Measurements from ENCODE around the gene TRIP13.
A peak's percentile ranks its signal among the peaks of the same experiment; 100 is the strongest.
"Not testable (repeated sequence)": the region's sequence is repeated elsewhere in the genome, so short reads cannot be mapped to it uniquely, and the experiment has no call there.

TRIP13 gene

DNA sequence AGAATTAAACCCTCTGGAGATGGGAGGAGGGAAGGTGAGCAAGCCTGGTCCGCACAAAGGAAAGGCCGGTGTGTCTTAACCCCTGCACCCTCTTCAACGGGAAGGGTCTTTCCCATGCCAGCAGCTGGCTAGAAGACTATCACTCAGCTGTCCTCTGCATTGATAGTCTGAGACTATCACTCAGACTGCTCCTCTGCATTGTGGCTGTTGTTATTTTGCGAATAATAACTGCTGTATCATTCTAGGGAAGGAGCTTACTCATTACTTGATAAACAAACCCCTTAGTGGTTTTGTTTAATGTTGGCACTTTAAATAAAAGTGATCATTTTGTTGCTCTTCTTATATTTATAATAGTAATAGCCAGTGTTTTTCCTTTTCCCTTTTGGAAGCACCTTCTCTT lies 8.1 kb downstream of the TRIP13 start:
- DNase-seq = no peak

DNA sequence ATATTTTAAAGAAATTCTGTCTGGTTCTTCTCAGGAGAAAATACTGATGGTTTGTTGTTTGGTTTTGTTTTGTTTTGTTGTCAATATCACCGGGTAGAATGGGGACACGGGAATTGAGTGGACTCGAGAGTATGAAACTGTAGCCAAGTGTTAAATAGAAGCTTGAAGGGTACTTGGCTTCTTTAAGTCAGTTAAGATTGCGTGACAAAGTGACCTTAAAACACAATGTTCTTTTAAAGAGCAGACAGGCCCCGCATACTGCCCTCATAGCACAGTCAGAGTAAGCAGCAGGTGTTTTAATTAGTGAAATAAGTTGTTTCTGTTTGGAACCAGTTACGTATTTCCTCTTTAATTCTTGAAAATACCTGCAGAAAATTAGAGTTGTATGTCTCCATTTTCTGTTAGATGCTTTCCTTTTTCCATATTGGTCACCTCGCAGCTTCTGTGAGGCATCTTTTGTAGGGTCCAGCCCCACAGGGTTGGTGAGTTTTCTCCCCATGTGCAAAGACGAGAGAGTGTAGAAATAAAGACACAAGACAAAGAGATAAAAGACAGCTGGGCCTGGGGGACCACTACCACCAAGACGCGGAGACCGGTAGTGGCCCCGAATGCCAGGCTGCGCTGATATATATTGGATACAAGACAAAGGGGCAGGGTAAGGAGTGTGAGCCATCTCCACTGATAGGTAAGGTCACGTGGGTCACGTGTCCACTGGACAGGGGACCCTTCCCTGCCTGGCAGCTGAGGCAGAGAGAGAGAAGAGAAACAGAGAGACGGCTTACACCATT lies 9.6 kb downstream of the TRIP13 start:
- DNase-seq = no peak

DNA sequence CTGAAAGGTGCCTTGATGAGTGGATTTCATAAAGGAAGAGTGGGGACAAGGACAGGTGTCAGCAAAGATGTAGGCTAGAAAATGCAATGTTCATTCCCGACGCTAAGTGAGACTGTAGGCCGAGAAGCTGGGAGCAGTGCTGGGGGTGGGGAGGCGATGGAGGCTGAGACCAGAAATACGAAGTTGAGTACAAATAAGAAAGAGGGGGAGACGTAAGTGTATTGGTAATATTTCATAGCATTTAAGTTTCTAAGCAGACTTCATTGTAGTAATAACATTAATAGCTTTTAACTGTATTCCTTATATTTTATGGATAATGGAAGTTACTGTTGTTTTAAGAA lies 11.0 kb downstream of the TRIP13 start:
- DNase-seq = no peak

DNA sequence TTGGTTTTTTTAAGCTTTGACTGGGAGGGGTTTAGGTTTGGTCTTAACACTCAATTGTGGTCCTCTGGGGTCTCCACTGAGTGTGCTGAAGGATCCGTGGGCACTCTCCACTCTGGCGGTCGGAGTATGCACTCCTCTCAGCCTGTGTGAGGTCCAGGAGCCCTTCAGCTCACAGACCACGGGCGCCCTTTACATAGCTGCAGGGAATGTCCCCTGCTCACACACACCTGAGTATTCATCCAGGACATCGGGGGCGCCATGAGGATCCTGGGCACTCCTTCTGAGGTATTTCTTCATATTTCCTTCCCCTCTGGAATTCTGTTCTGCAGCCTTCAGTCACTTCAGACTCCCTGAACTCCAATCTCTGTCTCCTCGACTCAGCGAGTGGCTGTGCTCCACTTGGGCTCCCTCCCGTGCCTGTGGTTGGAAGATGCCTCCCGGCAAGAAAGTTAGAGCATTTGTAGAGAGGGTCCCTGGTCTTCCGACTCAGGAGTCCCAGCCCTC lies 12.5 kb downstream of the TRIP13 start:
- no peak for DNase-seq

DNA sequence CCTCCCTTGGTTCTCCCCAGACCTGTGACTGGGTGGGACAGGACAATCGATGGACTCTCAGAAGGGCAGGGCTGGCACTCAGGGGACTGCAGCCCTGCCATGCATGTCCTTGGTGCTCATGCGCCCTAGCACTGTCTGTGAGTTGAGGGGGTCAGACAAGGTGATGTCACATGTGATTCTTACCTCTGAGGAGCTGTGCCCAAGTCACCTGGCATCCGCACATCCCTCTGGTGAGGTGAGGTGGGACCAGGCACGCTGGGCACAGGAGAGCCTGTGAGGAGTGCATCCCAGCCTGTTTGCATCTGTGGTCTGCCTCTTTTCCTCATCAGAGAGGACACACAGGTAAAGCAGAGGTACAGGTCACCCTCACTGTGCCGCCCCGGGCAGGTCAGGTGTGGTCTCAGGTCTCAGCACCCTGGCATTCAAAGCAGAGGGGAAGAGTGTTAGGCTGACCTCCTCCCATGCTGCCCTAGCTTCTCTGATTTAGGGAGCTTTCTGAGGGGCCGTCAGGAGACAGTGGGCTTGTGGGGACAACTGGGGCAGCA lies 14.8 kb downstream of the TRIP13 start:
- DNase-seq = no peak

DNA sequence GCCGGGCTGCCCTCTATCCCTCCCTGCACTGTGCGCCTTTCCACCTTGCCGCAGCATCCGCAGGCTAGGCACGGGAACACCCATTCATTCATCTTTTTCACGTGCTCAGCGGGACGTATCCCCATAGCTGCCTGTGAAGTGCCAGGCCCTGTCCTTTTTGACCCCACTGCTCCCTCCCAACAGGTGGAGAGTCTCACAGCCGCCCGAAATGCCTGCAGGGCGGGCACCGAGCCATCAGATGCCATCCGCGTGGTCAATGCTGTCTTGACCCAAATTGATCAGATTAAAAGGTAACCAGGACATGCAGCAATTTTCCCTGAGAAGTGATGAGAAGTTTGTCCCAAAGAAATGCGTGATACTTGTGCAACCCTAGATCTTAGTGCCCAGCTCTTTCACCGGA lies 15.5 kb downstream of the TRIP13 start:
- DNase-seq = no peak

DNA sequence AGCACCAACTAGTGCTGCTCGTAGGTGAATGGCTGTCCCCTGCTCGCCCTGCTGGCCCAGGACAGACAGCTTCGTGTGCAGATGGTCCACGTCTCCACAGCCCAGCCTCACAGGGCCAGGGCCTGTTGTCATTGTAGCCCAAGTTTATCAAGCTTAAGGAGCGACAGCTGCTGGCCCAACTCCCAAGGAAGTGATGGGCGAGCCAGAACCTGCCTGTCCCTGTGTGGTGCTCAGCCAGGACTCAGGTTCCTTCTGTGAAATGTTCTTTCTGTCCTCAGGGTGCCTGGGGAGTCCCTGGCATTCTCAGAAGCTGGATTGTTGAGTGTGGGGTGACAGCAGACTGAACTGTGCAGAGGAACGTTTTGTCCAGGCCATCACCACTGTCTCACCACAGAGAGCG lies 16.4 kb downstream of the TRIP13 start:
- no peak for DNase-seq

DNA sequence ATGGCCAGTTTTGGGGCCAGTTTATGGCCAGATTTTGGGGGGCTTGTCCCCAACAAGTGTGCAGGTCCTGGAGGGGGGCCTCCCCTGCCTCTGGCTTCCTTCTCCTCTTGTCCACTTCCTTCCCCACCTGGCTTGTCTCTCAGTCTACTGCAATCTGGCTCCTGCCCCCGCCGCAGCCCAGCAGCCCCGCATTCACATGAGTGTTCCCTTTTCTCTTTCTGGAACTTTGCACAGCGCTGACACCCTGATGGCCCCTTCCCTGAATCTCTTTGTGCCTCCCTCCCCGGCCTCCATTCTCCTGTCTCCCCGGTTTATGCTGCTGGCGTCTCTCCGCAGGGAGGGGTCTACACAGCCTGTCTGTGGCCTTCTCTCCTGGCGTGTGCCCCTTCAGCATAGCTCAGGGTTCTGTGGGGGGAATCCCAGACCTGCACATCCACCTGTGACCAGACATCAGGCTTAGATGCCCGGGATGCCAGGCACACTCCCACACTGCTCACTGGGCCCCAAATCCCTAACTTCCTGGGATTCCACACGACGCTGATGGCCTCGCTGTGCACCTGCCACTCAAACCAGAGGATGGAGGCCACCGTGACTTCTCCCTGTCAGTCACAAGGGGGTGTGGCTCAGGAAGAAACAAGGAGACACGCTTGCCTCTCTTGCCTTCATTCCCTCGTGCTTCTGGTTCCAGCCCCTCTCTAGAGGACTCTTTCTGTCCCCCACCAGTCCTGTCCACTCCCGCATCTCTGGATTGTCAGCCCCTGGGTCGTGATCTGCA lies 17.5 kb downstream of the TRIP13 start:
- DNase-seq = no peak

DNA sequence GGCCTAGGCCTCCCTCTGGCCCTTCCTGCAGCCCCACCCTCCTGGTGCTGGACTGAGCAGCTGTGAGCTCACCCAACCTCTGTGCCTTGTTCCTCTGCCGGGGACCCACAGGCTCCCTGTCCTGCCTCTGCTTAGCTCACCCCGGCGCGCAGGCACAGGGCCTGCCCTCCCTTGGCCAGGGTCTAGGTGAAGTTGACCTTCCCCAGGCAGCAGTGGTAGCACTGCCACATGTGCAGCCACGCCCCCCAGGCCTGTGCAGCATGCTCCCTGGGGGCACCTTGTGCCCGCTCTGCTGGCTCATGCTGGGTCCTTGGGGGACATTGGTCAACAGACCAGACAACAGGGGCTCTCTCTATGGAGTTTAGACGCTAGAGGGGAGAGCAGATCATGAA lies 18.1 kb downstream of the TRIP13 start:
- DNase-seq = no peak

DNA sequence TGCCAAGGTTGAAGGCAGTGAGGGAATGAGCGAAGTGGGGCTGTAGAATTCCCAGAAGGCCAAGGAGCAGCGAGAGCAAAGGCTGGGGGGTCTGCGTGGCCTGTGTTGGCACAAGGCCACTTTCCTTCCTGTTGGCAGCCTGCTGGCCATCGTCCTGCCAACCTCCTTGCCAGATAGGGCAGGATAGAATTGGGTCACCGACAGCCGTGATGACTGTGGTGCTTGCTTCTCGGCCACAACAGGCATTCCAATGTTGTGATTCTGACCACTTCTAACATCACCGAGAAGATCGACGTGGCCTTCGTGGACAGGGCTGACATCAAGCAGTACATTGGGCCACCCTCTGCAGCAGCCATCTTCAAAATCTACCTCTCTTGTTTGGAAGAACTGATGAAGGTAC lies 18.9 kb downstream of the TRIP13 start:
- DNase-seq = no peak

DNA sequence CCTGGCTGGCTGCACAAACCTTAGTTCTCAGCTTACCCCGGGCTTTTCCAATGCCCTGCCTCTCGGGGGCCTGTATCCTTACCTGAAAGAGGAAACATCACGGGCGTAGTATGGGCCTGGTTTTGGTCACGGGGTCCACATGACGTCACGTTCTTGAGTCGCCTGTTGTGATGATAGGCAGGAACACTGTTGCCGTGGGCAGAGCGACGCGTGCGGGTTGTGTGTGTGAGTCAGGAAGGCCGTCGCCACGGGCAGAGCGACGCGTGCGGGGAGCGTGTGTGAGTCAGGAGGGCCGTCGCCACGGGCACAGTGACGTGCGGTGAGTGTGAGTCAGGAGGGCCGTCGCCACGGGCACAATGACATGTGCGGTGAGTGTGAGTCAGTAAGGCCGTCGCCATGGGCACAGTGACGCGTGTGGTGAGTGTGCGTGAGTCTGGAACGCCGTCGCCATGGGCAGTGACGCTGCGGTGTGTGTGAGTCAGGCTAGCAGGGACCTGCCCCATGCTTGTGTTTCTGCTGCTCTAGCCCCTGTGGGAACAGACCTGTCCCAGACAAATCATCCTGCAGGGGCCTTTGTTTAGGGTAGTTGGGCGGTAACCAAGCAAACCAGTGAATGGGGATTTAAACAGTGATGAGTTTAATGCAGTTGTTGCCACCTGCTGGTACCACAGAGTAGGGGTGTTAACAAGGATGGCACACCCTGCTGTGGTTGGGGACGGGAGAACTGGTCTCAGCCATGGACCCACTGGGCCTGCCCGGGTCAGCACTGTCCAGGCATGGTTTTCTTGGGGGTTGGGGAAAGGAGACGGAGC lies 19.8 kb downstream of the TRIP13 start:
- DNase-seq = peak; percentile 83

DNA sequence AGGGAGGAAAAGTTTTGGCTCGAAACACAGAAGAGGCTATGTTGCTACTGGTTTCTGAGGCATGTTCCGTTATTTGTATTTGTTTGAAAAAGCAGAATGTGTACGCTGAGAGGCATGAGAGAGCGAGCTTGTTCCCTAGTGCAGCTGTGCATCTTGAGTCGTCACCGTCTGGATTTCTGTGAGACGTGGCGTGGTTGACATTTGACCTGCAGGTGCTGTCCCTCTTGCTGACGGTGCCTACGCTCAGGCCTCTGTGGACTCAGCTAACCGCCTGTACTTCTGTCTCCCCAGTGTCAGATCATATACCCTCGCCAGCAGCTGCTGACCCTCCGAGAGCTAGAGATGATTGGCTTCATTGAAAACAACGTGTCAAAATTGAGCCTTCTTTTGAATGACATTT lies 21.5 kb downstream of the TRIP13 start:
- no peak for DNase-seq

DNA sequence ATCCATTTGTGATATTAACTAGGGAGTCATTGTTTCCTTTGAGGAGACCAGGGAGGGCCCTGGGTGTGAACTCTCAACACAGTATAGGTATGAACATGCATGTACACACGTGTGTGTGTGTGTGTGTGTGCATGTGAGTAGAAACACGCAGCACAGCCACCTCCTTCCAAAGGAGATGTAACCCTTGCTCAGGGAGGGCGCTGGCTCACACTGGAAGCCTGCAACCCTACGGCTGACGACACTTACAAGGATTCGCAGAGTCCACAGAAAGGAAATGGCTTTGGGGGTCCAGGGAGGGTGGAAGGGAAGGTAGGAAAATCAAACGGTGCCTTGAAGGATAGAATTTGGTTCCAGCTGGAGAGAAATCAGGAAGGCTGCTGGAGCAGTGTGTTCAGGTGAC lies 21.9 kb downstream of the TRIP13 start:
- DNase-seq = no peak

DNA sequence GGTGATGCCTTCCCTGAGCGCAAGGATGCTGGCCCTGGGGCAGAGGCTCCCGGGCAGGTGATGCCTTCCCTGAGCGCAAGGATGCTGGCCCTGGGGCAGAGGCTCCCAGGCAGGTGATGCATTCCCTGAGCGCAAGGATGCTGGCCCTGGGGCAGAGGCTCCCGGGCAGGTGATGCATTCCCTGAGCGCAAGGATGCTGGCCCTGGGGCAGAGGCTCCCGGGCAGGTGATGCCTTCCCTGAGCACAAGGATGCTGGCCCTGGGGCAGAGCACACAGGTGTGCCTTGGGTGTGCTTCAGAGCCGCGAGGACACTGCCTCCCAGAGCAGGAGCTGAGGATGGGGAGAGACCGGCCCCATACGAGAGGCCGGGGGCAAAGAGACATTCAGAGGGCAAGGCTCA lies 22.7 kb downstream of the TRIP13 start:
- not testable (repeated sequence) for DNase-seq

DNA sequence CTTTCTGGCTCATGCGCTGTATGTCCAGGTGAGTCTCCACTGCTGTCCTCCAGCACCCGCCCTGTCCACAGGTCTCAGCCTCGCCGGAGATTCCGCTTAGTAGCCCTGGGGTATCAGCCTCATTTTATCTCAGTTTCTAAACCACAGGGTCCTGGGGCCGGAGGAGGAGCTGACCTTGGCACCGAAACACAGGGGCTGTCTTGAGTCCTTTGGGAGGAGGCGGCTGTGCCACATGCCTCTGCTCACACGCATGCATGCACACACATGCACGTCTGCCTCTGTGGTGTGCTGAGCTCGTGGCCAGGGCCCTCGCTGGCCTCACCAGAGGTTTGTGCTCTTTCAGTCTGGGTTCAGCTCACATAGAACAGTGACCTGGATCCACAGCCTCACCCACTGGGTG lies 23.3 kb downstream of the TRIP13 start:
- no peak for DNase-seq

DNA sequence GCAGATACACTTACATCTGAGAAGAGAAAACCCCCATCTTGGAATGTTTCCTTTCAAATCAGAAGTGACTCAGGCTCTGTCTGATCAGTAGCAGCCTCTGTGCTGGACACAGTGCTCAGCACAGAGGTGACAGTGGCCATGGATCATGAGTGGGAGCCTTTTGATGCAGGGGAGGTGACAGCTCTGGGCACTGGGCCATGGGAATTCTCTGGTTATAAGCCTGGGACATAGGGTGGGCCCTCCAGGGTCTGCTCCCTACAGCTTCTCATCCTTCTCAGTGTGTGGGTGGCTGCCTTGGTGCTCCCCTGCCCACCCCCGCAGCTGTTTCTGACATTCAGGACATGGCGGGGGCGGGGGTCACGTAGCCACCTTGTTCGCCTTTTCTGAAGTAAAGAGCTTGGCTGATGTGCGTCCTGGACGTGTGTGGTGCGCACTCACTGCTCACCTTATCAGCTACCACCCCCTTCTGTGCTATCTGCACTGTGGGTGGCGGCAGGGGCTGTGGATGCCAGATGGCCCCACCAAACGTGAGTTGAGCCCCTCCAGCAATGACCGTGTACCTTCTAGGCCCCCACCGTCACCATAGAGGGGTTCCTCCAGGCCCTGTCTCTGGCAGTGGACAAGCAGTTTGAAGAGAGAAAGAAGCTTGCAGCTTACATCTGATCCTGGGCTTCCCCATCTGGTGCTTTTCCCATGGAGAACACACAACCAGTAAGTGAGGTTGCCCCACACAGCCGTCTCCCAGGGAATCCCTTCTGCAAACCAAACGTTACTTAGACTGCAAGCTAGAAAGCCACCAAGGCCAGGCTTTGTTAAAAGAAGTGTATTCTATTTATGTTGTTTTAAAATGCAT lies 24.0 kb downstream of the TRIP13 start:
- DNase-seq = no peak

DNA sequence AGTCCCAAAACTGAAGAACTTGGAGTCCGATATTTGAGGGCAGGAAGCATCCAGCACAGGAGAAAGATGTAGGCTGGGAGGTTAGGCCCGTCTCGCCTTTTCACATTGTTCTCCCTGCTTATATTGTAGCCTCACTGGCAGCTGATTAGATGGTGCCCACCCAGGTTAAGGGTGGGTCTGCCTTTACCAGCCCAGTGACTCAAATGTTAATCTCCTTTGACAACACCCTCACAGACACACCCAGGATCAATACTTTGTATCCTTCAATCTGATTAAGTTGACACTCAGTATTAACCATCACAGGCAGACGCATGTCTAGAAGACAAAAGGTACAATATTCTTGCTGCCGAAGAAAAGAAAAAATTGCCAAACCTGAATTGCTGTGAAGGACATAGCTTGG lies 26.0 kb downstream of the TRIP13 start:
- DNase-seq = not testable (repeated sequence)

DNA sequence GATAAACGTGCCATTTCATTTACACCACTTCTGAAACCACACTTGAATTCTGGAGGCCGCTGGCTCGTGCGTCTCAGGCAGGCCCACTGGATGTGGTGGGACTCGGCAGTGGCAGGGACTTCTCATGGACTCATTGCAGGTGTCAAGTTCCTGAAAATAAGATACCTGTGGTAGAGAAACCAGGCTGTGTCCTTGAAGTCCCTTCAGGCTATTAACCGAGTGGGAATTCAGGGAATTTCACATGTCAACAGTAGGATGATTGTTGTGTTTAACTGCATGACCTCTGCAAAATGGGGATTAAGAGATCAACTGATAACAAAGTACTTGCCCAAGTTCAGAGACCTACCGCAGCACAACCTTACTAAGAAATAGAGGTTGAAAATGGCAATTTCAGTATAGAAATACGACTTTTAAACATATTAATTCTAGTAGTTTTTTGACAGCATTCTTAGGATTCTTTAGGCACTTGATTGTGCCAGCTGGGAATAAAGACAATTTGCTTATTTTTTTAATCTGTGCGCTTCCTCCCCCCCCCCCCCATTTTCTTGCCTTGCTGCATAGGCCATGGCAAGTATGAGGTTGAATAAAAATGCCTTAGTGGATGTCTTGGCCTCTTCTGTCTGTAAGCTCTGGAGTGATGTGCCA lies 26.8 kb downstream of the TRIP13 start:
- no peak for DNase-seq

DNA sequence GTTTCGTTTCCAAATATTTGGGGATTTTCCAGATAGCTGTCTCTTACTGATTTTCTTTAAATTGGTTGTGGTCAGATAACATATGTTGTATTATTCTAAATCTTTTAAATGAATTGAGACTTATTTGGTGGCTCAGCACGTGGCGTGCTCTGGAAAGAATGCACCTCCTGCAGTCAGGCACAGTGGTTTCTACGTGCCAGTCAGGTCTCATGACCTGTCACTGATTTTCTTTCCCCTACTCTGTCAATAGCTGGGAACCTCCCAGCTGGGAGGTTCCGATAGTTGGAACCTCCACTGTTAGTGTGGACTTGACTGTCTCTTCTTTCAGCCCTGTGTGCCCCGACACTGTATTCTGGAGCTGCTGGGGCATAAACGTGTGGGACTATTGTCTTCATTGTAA lies 27.6 kb downstream of the TRIP13 start:
- no peak for DNase-seq

DNA sequence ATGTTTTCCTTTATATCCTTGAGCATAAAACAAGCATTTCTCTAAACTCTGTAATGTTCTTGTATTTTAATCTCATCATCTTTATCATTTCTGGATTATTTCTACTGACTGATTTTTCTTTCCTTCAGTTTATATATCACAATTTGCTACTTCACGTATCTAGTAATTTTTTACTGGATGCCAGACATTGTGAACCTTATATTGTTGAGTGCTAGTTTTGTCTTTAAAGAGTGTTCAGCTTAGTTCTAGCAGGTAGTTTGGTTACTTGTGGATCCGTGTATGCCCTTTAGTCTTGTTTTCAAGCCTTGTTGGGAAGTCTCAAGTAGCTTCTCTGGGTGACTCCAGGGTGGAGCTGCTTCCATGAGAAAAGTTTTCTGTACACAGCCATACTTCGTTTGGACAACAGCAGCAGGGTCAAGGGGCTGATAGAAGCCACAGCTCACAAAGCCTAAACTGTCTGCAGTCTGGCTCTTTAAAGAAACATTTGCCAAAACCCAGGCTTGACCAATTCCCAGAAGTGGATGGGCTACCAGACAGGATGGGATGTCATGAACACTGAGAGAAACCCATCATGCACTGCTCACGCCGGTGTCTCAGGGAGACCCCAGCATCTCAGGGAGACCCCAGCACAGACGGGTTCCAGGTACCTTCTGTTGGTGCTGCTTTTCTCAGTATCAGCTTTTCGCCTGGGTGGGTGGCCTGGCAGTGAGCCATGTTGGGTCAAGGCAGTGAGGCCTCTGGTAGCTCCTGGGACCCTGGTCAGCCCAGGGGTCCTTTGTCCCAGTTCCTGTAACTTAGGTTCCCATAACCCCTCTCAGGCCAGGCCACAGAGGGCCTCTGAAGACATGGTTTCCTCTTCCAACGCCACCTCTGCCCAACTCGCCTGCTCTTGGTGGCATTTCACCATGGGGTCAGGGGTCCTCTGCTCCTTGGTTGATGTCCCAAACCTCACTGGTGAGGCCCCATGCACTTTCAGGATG lies 29.1 kb downstream of the TRIP13 start:
- DNase-seq = no peak
